ENCODE data around the gene AKAP13. TPM values are rescaled to one million over a fixed set of nuclear protein-coding genes. Genes with fewer than 3 reads are reported as not detected.
A peak's percentile ranks its signal among the peaks of the same experiment; 100 is the strongest.

Gene AKAP13
- total RNA-seq, 3 donors from 2014 or later = 67.4 to 78.8 (median 77.0) TPM

GRCh38 chr15:85707519-85708338 lies 327.3 kb downstream of the AKAP13 start:
- ATAC-seq (peak; percentile 2 to 4), DNase-seq (no peak)
- H3K36me3 Mint-ChIP-seq (ENCODE audit: insufficient read depth) = peaks cover 32% of the 10 kb centered on the region
- no peaks in the 10 kb centered on the region for H3K9me3 Mint-ChIP-seq
- H3K4me1 Mint-ChIP-seq (ENCODE audit: low read depth) = peaks cover 91% of the 10 kb centered on the region
- peak overlapping the region; percentile 80 for H3K4me3 Mint-ChIP-seq
- no peaks in the 10 kb centered on the region for H3K27me3 Mint-ChIP-seq (ENCODE audit: low read depth)

GRCh38 chr15:85708402-85708941 lies 328.1 kb downstream of the AKAP13 start:
- peaks cover 35% of the 10 kb centered on the region for H3K36me3 Mint-ChIP-seq (ENCODE audit: insufficient read depth)
- peaks cover 89% of the 10 kb centered on the region for H3K4me1 Mint-ChIP-seq (ENCODE audit: low read depth)
- H3K27me3 Mint-ChIP-seq (ENCODE audit: low read depth) = no peaks in the 10 kb centered on the region
- peak overlapping the region; percentile 51 for H3K4me3 Mint-ChIP-seq
- no peak for ATAC-seq
- no peaks in the 10 kb centered on the region for H3K9me3 Mint-ChIP-seq
- DNase-seq = no peak

GRCh38 chr15:85709250-85709649 lies 328.8 kb downstream of the AKAP13 start:
- no peak for DNase-seq
- ATAC-seq = no peak
- no peak overlapping the region for H3K4me3 Mint-ChIP-seq

GRCh38 chr15:85710340-85710842 lies 330.0 kb downstream of the AKAP13 start:
- H3K9me3 Mint-ChIP-seq = no peaks in the 10 kb centered on the region
- H3K4me3 Mint-ChIP-seq = peak overlapping the region; percentile 60
- no peak for DNase-seq
- no peaks in the 10 kb centered on the region for H3K27me3 Mint-ChIP-seq (ENCODE audit: low read depth)
- peaks cover 43% of the 10 kb centered on the region for H3K36me3 Mint-ChIP-seq (ENCODE audit: insufficient read depth)
- H3K4me1 Mint-ChIP-seq (ENCODE audit: low read depth) = peaks cover 84% of the 10 kb centered on the region
- peak; percentile 70 to 75 for ATAC-seq

More at GRCh38 chr15:85709250-85709649, 328.8 kb downstream of the AKAP13 start:
- Mint-ChIP-seq H3K27me3 (ENCODE audit: low read depth) (no peaks in the 10 kb centered on the region), H3K9me3 (no peaks in the 10 kb centered on the region), H3K4me1 (ENCODE audit: low read depth) (peaks cover 89% of the 10 kb centered on the region), H3K36me3 (ENCODE audit: insufficient read depth) (peaks cover 41% of the 10 kb centered on the region)

- Mint-ChIP-seq H3K4me1 (ENCODE audit: low read depth) (peaks cover 77% of the 10 kb centered on the region), H3K27me3 (ENCODE audit: low read depth) (no peaks in the 10 kb centered on the region), H3K9me3 (no peaks in the 10 kb centered on the region), H3K36me3 (ENCODE audit: insufficient read depth) (peaks cover 46% of the 10 kb centered on the region), H3K4me3 (peak overlapping the region; percentile 40)
- DNase-seq (peak; percentile 24), ATAC-seq (peak; percentile 33)
These were observed 331.3 kb downstream of the AKAP13 start for GRCh38 chr15:85711580-85712192.

- ATAC-seq (no peak), DNase-seq (no peak)
- Mint-ChIP-seq H3K9me3 (no peaks in the 10 kb centered on the region), H3K36me3 (ENCODE audit: insufficient read depth) (peaks cover 61% of the 10 kb centered on the region), H3K4me1 (ENCODE audit: low read depth) (peaks cover 60% of the 10 kb centered on the region), H3K4me3 (no peak overlapping the region), H3K27me3 (ENCODE audit: low read depth) (no peaks in the 10 kb centered on the region)
These were observed 335.9 kb downstream of the AKAP13 start for GRCh38 chr15:85716261-85716660.

GRCh38 chr15:85717212-85717611 lies 336.8 kb downstream of the AKAP13 start:
- peak; percentile 35 to 54 for ATAC-seq
- no peak overlapping the region for H3K4me3 Mint-ChIP-seq
- no peaks in the 10 kb centered on the region for H3K27me3 Mint-ChIP-seq (ENCODE audit: low read depth)
- no peaks in the 10 kb centered on the region for H3K9me3 Mint-ChIP-seq
- peaks cover 63% of the 10 kb centered on the region for H3K36me3 Mint-ChIP-seq (ENCODE audit: insufficient read depth)
- DNase-seq = no peak
- peaks cover 54% of the 10 kb centered on the region for H3K4me1 Mint-ChIP-seq (ENCODE audit: low read depth)

GRCh38 chr15:85718271-85718971 lies 338.0 kb downstream of the AKAP13 start:
- H3K4me1 Mint-ChIP-seq (ENCODE audit: low read depth) = peaks cover 56% of the 10 kb centered on the region
- H3K9me3 Mint-ChIP-seq = no peaks in the 10 kb centered on the region
- ATAC-seq (no peak), DNase-seq (no peak)
- no peaks in the 10 kb centered on the region for H3K27me3 Mint-ChIP-seq (ENCODE audit: low read depth)
- peaks cover 67% of the 10 kb centered on the region for H3K36me3 Mint-ChIP-seq (ENCODE audit: insufficient read depth)
- no peak overlapping the region for H3K4me3 Mint-ChIP-seq

GRCh38 chr15:85718981-85719380 lies 338.6 kb downstream of the AKAP13 start:
- H3K27me3 Mint-ChIP-seq (ENCODE audit: low read depth) = no peaks in the 10 kb centered on the region
- no peak overlapping the region for H3K4me3 Mint-ChIP-seq
- no peaks in the 10 kb centered on the region for H3K9me3 Mint-ChIP-seq
- H3K4me1 Mint-ChIP-seq (ENCODE audit: low read depth) = peaks cover 56% of the 10 kb centered on the region
- ATAC-seq (no peak), DNase-seq (no peak)
- H3K36me3 Mint-ChIP-seq (ENCODE audit: insufficient read depth) = peaks cover 66% of the 10 kb centered on the region

GRCh38 chr15:85722374-85723152 lies 342.2 kb downstream of the AKAP13 start:
- peaks cover 64% of the 10 kb centered on the region for H3K36me3 Mint-ChIP-seq (ENCODE audit: insufficient read depth)
- DNase-seq (no peak), ATAC-seq (no peak)
- H3K9me3 Mint-ChIP-seq = no peaks in the 10 kb centered on the region
- H3K4me1 Mint-ChIP-seq (ENCODE audit: low read depth) = peaks cover 55% of the 10 kb centered on the region
- no peaks in the 10 kb centered on the region for H3K27me3 Mint-ChIP-seq (ENCODE audit: low read depth)
- no peak overlapping the region for H3K4me3 Mint-ChIP-seq

GRCh38 chr15:85723960-85724945 lies 343.9 kb downstream of the AKAP13 start:
- ATAC-seq (peak; percentile 82 to 84), DNase-seq (no peak)
- Mint-ChIP-seq H3K4me3 (peak overlapping the region; percentile 43), H3K9me3 (no peaks in the 10 kb centered on the region), H3K36me3 (ENCODE audit: insufficient read depth) (peaks cover 53% of the 10 kb centered on the region), H3K27me3 (ENCODE audit: low read depth) (no peaks in the 10 kb centered on the region), H3K4me1 (ENCODE audit: low read depth) (peaks cover 49% of the 10 kb centered on the region)

- DNase-seq (no peak), ATAC-seq (no peak)
- Mint-ChIP-seq H3K36me3 (ENCODE audit: insufficient read depth) (peaks cover 55% of the 10 kb centered on the region), H3K4me3 (no peak overlapping the region), H3K4me1 (ENCODE audit: low read depth) (peaks cover 55% of the 10 kb centered on the region), H3K27me3 (ENCODE audit: low read depth) (no peaks in the 10 kb centered on the region), H3K9me3 (no peaks in the 10 kb centered on the region)
These were observed 344.6 kb downstream of the AKAP13 start for GRCh38 chr15:85725019-85725418.

- Mint-ChIP-seq H3K4me1 (ENCODE audit: low read depth) (peaks cover 59% of the 10 kb centered on the region), H3K36me3 (ENCODE audit: insufficient read depth) (peaks cover 57% of the 10 kb centered on the region), H3K9me3 (no peaks in the 10 kb centered on the region), H3K4me3 (no peak overlapping the region), H3K27me3 (ENCODE audit: low read depth) (no peaks in the 10 kb centered on the region)
- ATAC-seq (no peak), DNase-seq (no peak)
These were observed 345.2 kb downstream of the AKAP13 start for GRCh38 chr15:85725564-85725963.

Measured in activated T-cell treated with anti-CD3 and anti-CD28 coated beads, Interleukin-2, amount 50 U/mL, for 4 hours (primary cell).